Hepatocyte (in vitro differentiated cells): ENCODE results near the gene C20orf204.

Experiments
- EZH2 ChIP-seq: fragments of 200-600 bp; sonication (generic); IDR thresholded peaks from 2 replicates; pipeline ENCODE4 v1.6.1; 2016; ENCODE audit warnings: antibody characterized with exemption, mild to moderate bottlenecking, borderline replicate concordance
- EZH2phosphoT487 ChIP-seq: fragments of 200-600 bp; sonication (generic); IDR thresholded peaks from one replicate; pipeline ENCODE4 v1.6.1; 2018; ENCODE audit warnings: antibody characterized with exemption, mild to moderate bottlenecking, low read depth, moderate library complexity; ENCODE audit not compliant: unreplicated experiment, severe bottlenecking
- TF ChIP-seq, protein P1 (sequence below): fragments of 200-600 bp; sonication (generic); IDR thresholded peaks from 2 replicates; pipeline ENCODE4 v1.5.1; 2016; ENCODE audit warnings: antibody characterized with exemption, mild to moderate bottlenecking; ENCODE audit not compliant: poor library complexity

DNA sequence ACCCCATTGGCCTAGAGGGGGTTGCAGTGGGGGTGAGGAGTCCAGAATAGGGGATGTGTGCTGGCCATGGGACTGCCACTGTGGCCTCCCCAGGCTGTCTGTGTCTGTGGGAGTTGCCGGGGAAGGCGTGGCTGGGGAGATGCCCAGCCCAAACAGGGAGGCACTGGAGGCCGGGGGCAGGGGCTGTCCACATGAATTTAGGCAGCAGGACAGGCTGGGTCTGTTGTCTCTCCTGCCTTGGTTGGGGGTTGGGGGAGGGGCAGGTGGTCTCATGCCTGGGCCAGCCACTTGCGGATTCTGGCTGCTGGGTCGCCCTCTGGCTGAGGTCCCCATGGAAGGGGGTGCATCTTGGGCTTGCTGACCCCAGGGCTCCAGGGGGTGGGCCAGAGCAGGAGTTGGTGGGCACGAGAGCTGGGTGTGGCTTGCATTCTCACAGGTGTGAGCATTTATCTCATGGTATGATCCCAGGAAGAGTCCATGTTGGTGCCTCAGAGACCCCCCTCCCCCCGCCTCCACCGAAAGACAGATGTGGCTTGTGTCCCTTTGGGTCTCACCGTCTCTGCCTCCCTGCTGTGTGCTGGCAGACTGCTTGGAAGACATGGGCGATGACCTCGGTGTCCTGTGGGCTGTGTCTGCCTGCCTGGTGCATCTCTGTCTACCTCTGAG is 9.5 kb downstream of the C20orf204 start:
- TF ChIP-seq, protein P1, sequence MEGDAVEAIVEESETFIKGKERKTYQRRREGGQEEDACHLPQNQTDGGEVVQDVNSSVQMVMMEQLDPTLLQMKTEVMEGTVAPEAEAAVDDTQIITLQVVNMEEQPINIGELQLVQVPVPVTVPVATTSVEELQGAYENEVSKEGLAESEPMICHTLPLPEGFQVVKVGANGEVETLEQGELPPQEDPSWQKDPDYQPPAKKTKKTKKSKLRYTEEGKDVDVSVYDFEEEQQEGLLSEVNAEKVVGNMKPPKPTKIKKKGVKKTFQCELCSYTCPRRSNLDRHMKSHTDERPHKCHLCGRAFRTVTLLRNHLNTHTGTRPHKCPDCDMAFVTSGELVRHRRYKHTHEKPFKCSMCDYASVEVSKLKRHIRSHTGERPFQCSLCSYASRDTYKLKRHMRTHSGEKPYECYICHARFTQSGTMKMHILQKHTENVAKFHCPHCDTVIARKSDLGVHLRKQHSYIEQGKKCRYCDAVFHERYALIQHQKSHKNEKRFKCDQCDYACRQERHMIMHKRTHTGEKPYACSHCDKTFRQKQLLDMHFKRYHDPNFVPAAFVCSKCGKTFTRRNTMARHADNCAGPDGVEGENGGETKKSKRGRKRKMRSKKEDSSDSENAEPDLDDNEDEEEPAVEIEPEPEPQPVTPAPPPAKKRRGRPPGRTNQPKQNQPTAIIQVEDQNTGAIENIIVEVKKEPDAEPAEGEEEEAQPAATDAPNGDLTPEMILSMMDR, result no peak
- no peak for TF ChIP-seq EZH2
- TF ChIP-seq EZH2phosphoT487, result no peak
